Aorta (tissue), 5 donors: ENCODE measurements around the gene GBE1. TPM values are rescaled to one million over a fixed set of nuclear protein-coding genes. Genes with fewer than 3 reads are reported as not detected.

Experiments
- ATAC-seq: fragments of 200-7000 bp; cut with Tn5 transposase; one replicate; pipeline ENCODE4 v1.9.1; 2022; ENCODE audit warnings: moderate library complexity; ENCODE audit not compliant: low FRiP score
- DNase-seq, 2 donors: peaks; one replicate each; pipeline ENCODE4 v3.0.0-alpha.2; 2020
- H3K27ac ChIP-seq, 2 donors: one replicate each; pipeline ENCODE4 v1.5.1; 2013; ENCODE audit warnings: low read length in 2 of 2, mild to moderate bottlenecking in 2 of 2, moderate library complexity in 2 of 2, control low read depth in 1 of 2, inconsistent platforms in 1 of 2, low read depth in 1 of 2
- H3K27me3 ChIP-seq, 2 donors: one replicate each; pipeline ENCODE4 v1.6.1; 2013; ENCODE audit warnings: control low read depth in 1 of 2, low read length in 1 of 2, mild to moderate bottlenecking in 1 of 2, moderate library complexity in 1 of 2; ENCODE audit not compliant: insufficient read depth in 2 of 2, control insufficient read depth in 1 of 2
- H3K36me3 ChIP-seq, 2 donors: one replicate each; pipeline ENCODE4 v1.6.1; 2013; ENCODE audit warnings: control low read depth in 1 of 2, low read length in 1 of 2, mild to moderate bottlenecking in 1 of 2; ENCODE audit not compliant: insufficient read depth in 2 of 2, control insufficient read depth in 1 of 2
- H3K4me1 ChIP-seq, 2 donors: one replicate each; pipeline ENCODE4 v1.6.1; 2013; ENCODE audit warnings: low read length in 2 of 2, control low read depth in 1 of 2, mild to moderate bottlenecking in 1 of 2, moderate library complexity in 1 of 2; ENCODE audit not compliant: insufficient read depth in 2 of 2, control insufficient read depth in 1 of 2
- H3K4me3 ChIP-seq, 2 donors: one replicate each; pipeline ENCODE4 v1.5.1; 2013; ENCODE audit warnings: low read length in 2 of 2, control low read depth in 1 of 2, mild to moderate bottlenecking in 1 of 2
- H3K9me3 ChIP-seq: one replicate; pipeline ENCODE4 v1.6.1; 2013; ENCODE audit warnings: mild to moderate bottlenecking, low read length; ENCODE audit not compliant: control insufficient read depth
- WGBS, 2 donors: extraction: QIAGEN DNeasy Blood & Tissue Kit; methylation state at CpG; one replicate each; pipeline ENCODE4 v1.1.7; 2013; 5-methylcytosine and 5-hydroxymethylcytosine counted together
- intact Hi-C, 2 donors: fragments of 100-400 bp; cut with DNase I; formaldehyde crosslinking; loops; one replicate each; pipeline versions ENCODE4 v1.14.2 to v1.15.0; 2022
- polyA plus RNA-seq, 2 donors: library from polyadenylated mRNA; stranded (reverse); fragments of 200-250 nt; gene quantifications; one replicate each; pipeline ENCODE4 v1.2.3, GENCODE V29; 2013
- total RNA-seq, 2 donors: library from RNA; stranded (reverse); fragmentation: NEBNext Ultra II Directional; extraction: Animal tissue kit (Norgen Biotek cat#: 25700); gene quantifications; one replicate each; pipeline ENCODE4 v1.2.1, GENCODE V29; 2021
- donor health status: healthy with polysubstance abuse.
- donor health status: Bipolar disorder and iron deficiency.
- donor health status: DM: no; HTN: no; CAD: no.
- donor health status: DM: no; HTN: no; CAD: no.
- donor health status: DM: yes; HTN: yes; CAD: no.

GBE1 gene
- total and polyA plus RNA-seq, 4 donors, result 29.3 to 103 (median 58.0) TPM

- ATAC-seq, result no peak
- intact Hi-C loops, result no loop called here
- no peaks in the 10 kb centered on the region for H3K27me3 ChIP-seq
- no peak overlapping the region for H3K4me3 ChIP-seq
- no peaks in the 10 kb centered on the region for H3K9me3 ChIP-seq
- H3K4me1 ChIP-seq, result no peaks in the 10 kb centered on the region
- no peak overlapping the region for H3K27ac ChIP-seq
- no peak for DNase-seq
- no peaks in the 10 kb centered on the region for H3K36me3 ChIP-seq
Measured at GRCh38 chr3:81707996-81708395, 53.4 kb downstream of the GBE1 start.

DNA sequence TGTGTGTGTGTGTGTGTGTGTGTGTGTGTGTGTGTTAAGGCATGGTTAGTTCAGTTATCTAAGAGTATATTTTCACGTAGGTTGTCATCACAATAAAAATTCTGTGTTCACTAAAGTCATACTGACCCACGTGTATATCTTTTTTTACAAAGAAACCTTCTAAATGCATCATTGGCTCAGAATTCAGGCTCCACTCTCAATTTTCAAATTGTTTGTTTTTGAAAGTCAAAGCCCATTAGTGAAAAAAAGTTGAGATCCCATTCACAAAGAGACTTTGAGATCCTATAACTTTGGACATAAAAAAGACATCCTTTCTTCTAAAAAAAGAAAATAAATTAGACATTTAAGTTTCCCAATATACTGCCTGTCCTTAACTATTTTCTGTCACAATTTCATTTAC, 59.3 kb downstream of the GBE1 start:
- WGBS, 2 donors, result 62 to 64% methylated on average over 2 of the region's 2 CpGs
- ATAC-seq (no peak), DNase-seq (no peak)
- Histone ChIP-seq H3K27ac (no peak overlapping the region), H3K9me3 (no peaks in the 10 kb centered on the region), H3K36me3 (no peaks in the 10 kb centered on the region), H3K4me1 (no peaks in the 10 kb centered on the region), H3K27me3 (no peaks in the 10 kb centered on the region), H3K4me3 (no peak overlapping the region)
- intact Hi-C loops, result no loop called here

GRCh38 chr3:81699536-81700320, 61.7 kb downstream of the GBE1 start:
- Histone ChIP-seq H3K9me3 (no peaks in the 10 kb centered on the region), H3K36me3 (no peaks in the 10 kb centered on the region), H3K27ac (no peak overlapping the region), H3K4me1 (no peaks in the 10 kb centered on the region), H3K27me3 (no peaks in the 10 kb centered on the region), H3K4me3 (no peak overlapping the region)
- no peak for DNase-seq
- intact Hi-C loops, result no loop called here
- WGBS, 2 donors, result 94% methylated on average over 8 of the region's 8 CpGs
- ATAC-seq, result no peak

- DNase-seq, result no peak
- Histone ChIP-seq H3K4me1 (no peaks in the 10 kb centered on the region), H3K27me3 (no peaks in the 10 kb centered on the region), H3K4me3 (no peak overlapping the region), H3K36me3 (peaks cover 0 to 1% of the 10 kb centered on the region in 2 donors), H3K9me3 (no peaks in the 10 kb centered on the region), H3K27ac (no peak overlapping the region)
- 89 to 95% methylated on average over 3 of the region's 3 CpGs for WGBS, 2 donors
- no peak for ATAC-seq
- intact Hi-C loops, result no loop called here
Measured at GRCh38 chr3:81696090-81696489, 65.4 kb downstream of the GBE1 start.

DNA sequence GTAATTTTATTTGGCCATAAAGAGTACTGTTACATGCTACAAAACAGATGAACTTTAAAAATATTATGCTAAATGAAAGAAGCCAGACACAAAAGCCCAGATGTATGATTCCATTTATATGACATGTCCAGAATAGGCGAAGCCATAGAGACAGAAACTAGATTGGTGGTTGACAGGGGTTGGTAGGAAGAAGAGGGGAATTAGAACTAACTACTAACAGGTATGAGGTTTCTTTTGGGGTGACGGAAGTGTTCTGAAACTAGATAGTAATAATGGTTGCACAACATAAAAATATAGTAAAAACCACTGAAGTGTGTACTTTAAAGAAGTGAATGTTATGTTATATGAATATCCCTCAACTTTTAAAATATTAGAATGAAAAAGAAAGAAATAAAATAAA, 66.1 kb downstream of the GBE1 start:
- Histone ChIP-seq H3K4me3 (no peak overlapping the region), H3K4me1 (no peaks in the 10 kb centered on the region), H3K9me3 (no peaks in the 10 kb centered on the region), H3K36me3 (peaks cover 0 to 3% of the 10 kb centered on the region in 2 donors), H3K27ac (no peak overlapping the region), H3K27me3 (no peaks in the 10 kb centered on the region)
- intact Hi-C loops, result no loop called here
- no peak for ATAC-seq
- no peak for DNase-seq
- WGBS, 2 donors, result 96 to 97% methylated on average over 2 of the region's 2 CpGs

- Histone ChIP-seq H3K36me3 (peaks cover 0 to 3% of the 10 kb centered on the region in 2 donors), H3K4me1 (no peaks in the 10 kb centered on the region), H3K9me3 (no peaks in the 10 kb centered on the region), H3K27ac (no peak overlapping the region), H3K4me3 (no peak overlapping the region), H3K27me3 (no peaks in the 10 kb centered on the region)
- WGBS, 2 donors, result 89 to 92% methylated on average over 5 of the region's 5 CpGs
- no peak for ATAC-seq
- intact Hi-C loops, result no loop called here
- DNase-seq, result no peak
Measured at GRCh38 chr3:81694662-81695061, 66.8 kb downstream of the GBE1 start.

DNA sequence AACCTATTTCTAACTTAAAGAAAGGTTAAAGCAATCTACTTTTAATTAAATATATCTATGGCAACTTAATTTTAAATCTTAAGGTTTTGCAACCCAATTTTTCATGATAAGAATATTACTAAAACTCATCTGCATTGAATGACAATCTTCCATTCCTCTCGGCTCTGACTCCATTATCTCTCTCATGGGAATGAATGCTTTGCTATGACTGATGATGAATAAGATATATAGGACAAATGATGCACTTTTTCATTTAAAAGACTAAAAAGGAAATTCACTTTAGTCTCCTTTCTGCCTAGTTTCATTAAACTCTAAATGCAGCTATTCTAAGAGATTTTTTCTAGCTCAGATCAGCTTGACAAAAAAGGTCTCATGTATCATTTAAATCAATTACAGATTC, 68.7 kb downstream of the GBE1 start:
- Histone ChIP-seq H3K27ac (no peak overlapping the region), H3K36me3 (peaks cover 0 to 3% of the 10 kb centered on the region in 2 donors), H3K4me1 (no peaks in the 10 kb centered on the region), H3K27me3 (no peaks in the 10 kb centered on the region), H3K4me3 (no peak overlapping the region), H3K9me3 (no peaks in the 10 kb centered on the region)
- WGBS, 2 donors, result 78 to 82% methylated on average over 1 of the region's 1 CpG
- intact Hi-C loops, result no loop called here
- DNase-seq (no peak), ATAC-seq (no peak)

DNA sequence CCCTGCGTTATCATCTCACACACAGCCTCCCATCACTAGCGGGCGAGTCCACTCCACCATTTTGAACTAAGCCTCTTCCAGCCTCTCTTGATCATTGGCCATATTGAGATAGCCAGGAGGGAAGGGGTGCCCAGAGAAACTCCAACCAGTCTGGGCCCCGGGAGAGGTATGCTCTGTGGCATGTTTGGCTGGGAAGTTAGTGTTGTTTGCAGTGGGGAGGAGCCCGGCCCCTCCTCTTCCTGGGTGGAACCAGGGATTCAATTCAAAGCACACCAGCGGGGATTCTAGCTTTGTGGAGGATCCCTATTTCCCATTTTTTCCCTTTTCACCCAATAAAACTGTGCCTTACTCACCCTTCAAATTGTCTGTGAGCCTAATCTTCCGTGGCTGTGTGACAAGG, 71.8 kb downstream of the GBE1 start:
- Histone ChIP-seq H3K9me3 (no peaks in the 10 kb centered on the region), H3K27me3 (no peaks in the 10 kb centered on the region), H3K4me1 (peaks cover 0 to 1% of the 10 kb centered on the region in 2 donors), H3K27ac (no peak overlapping the region), H3K4me3 (no peak overlapping the region), H3K36me3 (peaks cover 0 to 3% of the 10 kb centered on the region in 2 donors)
- intact Hi-C loops, result no loop called here
- no peak for DNase-seq
- no peak for ATAC-seq
- 94 to 95% methylated on average over 7 of the region's 7 CpGs for WGBS, 2 donors

DNA sequence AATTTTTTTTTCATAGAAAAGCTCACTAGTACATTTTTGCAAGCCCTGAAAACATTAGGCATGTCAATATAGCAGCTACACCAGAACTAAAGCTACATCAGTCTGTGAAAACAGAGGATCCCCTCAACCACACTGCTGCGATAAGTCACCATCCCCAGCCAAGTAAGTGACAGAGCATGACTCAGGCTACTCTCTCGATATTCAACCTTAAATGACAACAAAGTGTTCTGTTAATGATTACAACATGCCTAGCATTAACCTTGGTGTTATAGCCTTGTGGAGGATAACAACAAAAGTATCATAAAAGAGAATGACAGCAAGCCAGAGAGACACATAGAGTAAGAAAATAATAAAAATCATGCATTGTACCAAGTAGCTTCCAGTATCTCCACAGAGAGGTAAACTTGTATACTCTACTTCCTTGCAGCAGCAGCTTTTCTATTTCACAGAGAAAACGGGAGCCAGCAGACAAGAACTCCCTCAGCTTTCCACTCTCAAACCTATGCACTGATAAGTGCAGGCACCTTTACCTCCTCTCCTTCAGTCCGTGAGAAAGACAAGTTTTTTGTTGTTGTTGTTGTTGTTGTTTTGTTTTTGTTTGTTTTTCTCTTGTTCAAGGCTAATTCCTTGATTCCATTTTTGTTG, 76.6 kb downstream of the GBE1 start:
- WGBS, 2 donors, result 60 to 72% methylated on average over 4 of the region's 4 CpGs
- peak; percentile 26 for ATAC-seq
- H3K36me3 ChIP-seq, result no peaks in the 10 kb centered on the region
- H3K4me1 ChIP-seq, result peaks cover 0 to 1% of the 10 kb centered on the region in 2 donors
- H3K4me3 ChIP-seq, result no peak overlapping the region
- H3K27ac ChIP-seq, result no peak overlapping the region
- no peaks in the 10 kb centered on the region for H3K9me3 ChIP-seq
- no peaks in the 10 kb centered on the region for H3K27me3 ChIP-seq
- intact Hi-C loops, result no loop called here
- DNase-seq, result no peak
